Measurements from ENCODE around the gene PEX5L. TPM values are rescaled to one million over a fixed set of nuclear protein-coding genes. Genes with fewer than 3 reads are reported as not detected.
A peak's percentile ranks its signal among the peaks of the same experiment; 100 is the strongest.

PEX5L gene
- polyA plus RNA-seq, 1 experiment, result 0.14 TPM

DNA sequence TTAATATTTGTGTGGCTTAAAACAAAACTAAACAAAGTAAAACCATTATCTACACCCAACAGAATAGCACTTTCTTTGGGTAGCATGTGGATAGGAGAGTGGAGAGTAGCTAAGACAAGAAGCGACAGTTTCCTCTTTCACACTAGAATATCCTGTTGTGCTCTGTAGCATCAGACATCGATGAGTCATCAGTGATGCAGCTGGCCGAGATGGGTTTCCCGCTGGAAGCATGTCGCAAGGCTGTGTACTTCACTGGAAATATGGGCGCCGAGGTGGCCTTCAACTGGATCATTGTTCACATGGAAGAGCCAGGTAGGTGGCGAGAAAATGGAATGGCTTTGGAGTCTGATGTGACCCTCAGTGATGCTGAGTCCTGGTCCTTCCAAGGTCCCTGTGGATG is 275.8 kb downstream of the PEX5L start:
- peak; percentile 18 for DNase-seq (ENCODE audit: low read depth, low spot score)
- Histone ChIP-seq H3K27me3 (ENCODE audit: control insufficient read depth, insufficient read depth, low read length) (no peaks in the 10 kb centered on the region), H3K27ac (ENCODE audit: low read depth, low read length) (no peak overlapping the region), H3K4me3 (ENCODE audit: low read depth, low read length) (no peak overlapping the region), H3K9me3 (ENCODE audit: control insufficient read depth, insufficient read depth, low read length) (no peaks in the 10 kb centered on the region)
- POLR2A ChIA-PET, result interaction anchor here (0.8 kb wide), 1 partner anchor 10 kb away, joined by 3 read pairs; no protein-coding TSS in a partner anchor
- TF ChIP-seq, protein P1, sequence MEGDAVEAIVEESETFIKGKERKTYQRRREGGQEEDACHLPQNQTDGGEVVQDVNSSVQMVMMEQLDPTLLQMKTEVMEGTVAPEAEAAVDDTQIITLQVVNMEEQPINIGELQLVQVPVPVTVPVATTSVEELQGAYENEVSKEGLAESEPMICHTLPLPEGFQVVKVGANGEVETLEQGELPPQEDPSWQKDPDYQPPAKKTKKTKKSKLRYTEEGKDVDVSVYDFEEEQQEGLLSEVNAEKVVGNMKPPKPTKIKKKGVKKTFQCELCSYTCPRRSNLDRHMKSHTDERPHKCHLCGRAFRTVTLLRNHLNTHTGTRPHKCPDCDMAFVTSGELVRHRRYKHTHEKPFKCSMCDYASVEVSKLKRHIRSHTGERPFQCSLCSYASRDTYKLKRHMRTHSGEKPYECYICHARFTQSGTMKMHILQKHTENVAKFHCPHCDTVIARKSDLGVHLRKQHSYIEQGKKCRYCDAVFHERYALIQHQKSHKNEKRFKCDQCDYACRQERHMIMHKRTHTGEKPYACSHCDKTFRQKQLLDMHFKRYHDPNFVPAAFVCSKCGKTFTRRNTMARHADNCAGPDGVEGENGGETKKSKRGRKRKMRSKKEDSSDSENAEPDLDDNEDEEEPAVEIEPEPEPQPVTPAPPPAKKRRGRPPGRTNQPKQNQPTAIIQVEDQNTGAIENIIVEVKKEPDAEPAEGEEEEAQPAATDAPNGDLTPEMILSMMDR (IDR thresholded peaks at IDR 0.05; ENCODE audit: low read depth, low read length), result no peak
- CTCF ChIA-PET, result interaction anchor here (0.5 to 1.3 kb wide), 4 partner anchors 9 to 81 kb away, joined by 3 to 9 read pairs (median 4); no protein-coding TSS in a partner anchor

DNA sequence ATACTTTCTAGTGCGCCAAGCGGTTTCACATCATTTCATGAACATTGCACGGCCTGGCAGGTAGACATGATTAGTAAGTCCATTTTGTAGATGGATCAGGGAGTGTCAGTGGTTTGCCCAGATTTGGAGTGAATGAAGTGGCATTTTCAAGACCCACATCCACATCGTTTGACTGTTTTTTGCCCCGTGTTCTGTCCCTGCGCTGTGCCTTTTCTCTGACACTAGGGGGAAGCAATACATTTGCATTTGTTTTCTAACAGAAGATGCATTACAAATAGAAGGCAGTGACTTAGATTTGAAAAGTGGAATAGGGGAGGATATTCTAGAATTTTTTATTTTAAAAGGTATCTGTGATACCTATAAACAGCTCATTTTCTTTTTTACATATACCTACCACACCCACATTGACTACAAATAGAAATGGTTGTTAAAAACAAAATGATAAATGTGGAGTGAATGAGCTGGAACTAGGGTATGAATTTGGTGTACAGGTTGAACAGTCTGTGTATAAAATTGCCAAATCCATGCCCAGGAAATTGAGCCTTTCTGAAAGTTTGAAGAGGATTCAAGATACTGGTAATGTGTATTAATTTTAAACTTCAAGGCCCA is 285.9 kb downstream of the PEX5L start:
- no peak overlapping the region for H3K27ac ChIP-seq (ENCODE audit: low read depth, low read length)
- no peaks in the 10 kb centered on the region for H3K27me3 ChIP-seq (ENCODE audit: control insufficient read depth, insufficient read depth, low read length)
- ChIA-PET CTCF (interaction anchor here (0.6 to 2.4 kb wide), 18 partner anchors 10 to 1605 kb away, joined by 3 to 15 read pairs (median 5); no protein-coding TSS in a partner anchor), POLR2A (interaction anchor here (0.9 kb wide), 1 partner anchor 10 kb away, joined by 3 read pairs; no protein-coding TSS in a partner anchor)
- H3K9me3 ChIP-seq (ENCODE audit: control insufficient read depth, insufficient read depth, low read length), result no peaks in the 10 kb centered on the region
- no peak overlapping the region for H3K4me3 ChIP-seq (ENCODE audit: low read depth, low read length)
- DNase-seq (ENCODE audit: low read depth, low spot score), result no peak
- TF ChIP-seq, protein P1 (IDR thresholded peaks at IDR 0.05; ENCODE audit: low read depth, low read length), result peak; percentile 75

DNA sequence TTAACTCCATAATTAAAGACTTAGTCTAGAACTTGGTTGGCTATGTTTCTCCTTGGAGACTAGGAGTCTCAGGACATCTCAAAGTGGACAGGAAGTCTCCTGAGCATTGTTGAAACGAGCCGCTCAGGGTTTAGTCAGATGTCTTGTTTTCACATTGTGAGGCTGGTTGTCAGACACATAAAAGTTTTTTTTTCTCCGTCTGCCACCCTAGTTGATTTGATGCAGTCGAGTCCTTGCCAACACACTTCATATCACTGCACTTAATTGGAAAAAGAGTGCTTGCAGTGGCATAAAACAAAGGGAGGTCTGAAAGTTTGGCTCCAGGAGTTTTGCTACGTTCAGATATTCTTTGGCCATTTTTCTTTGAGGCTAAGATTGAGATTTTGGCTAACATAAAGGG is 291.0 kb downstream of the PEX5L start:
- TF ChIP-seq, protein P1 (IDR thresholded peaks at IDR 0.05; ENCODE audit: low read depth, low read length), result no peak
- CTCF ChIA-PET, result no interaction called here

DNA sequence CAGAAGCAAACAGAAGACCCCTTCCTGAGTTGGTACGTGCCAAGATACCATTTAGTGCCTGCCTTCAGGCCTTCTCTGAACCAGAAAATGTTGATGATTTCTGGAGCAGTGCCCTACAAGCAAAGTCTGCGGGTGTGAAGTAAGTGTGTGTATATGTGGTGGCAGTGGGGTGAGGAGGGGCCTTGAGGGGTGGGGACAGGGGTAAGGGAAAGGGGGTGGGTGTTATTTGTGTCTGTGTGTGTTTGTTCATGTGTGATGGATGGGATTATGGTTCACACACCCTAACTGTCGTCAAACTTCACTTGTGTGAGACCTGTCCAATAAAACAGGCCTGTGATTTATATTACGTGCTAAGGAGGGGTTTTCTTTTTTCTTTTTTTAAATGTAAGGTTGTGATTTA is 291.7 kb downstream of the PEX5L start:
- POLR2A ChIA-PET, result no interaction called here

More for the DNA sequence above, 291.0 kb downstream of the PEX5L start:
- H3K4me3 ChIP-seq (ENCODE audit: low read depth, low read length), result no peak overlapping the region
- POLR2A ChIA-PET, result no interaction called here
- H3K9me3 ChIP-seq (ENCODE audit: control insufficient read depth, insufficient read depth, low read length), result no peaks in the 10 kb centered on the region
- DNase-seq (ENCODE audit: low read depth, low spot score), result no peak
- no peaks in the 10 kb centered on the region for H3K27me3 ChIP-seq (ENCODE audit: control insufficient read depth, insufficient read depth, low read length)
- H3K27ac ChIP-seq (ENCODE audit: low read depth, low read length), result no peak overlapping the region

More for the DNA sequence above, 291.7 kb downstream of the PEX5L start:
- H3K9me3 ChIP-seq (ENCODE audit: control insufficient read depth, insufficient read depth, low read length), result no peaks in the 10 kb centered on the region
- CTCF ChIA-PET, result no interaction called here
- no peak overlapping the region for H3K27ac ChIP-seq (ENCODE audit: low read depth, low read length)
- no peak for DNase-seq (ENCODE audit: low read depth, low spot score)
- H3K4me3 ChIP-seq (ENCODE audit: low read depth, low read length), result no peak overlapping the region
- TF ChIP-seq, protein P1 (IDR thresholded peaks at IDR 0.05; ENCODE audit: low read depth, low read length), result no peak
- no peaks in the 10 kb centered on the region for H3K27me3 ChIP-seq (ENCODE audit: control insufficient read depth, insufficient read depth, low read length)
